ENCODE measurements around the gene SHLD1.
"Not testable (repeated sequence)": the region's sequence is repeated elsewhere in the genome, so short reads cannot be mapped to it uniquely, and the experiment has no call there.

Gene SHLD1

GRCh38 chr20:5741089-5741488, 9.1 kb upstream of the SHLD1 start:
- Histone ChIP-seq H3K4me3 (no peak overlapping the region), H3K4me1 (no peaks in the 10 kb centered on the region), H3K9me3 (no peaks in the 10 kb centered on the region), H3K36me3 (no peaks in the 10 kb centered on the region), H3K27ac (no peak overlapping the region), H3K27me3 (no peaks in the 10 kb centered on the region)
- no peak for DNase-seq
- intact Hi-C loops (cut with DNase I; ENCODE audit: low total_unique reads): no loop called here
- TF ChIP-seq CTCF (IDR thresholded peaks at IDR 0.05): no peak

GRCh38 chr20:5742041-5742440, 8.2 kb upstream of the SHLD1 start:
- intact Hi-C loops (cut with DNase I; ENCODE audit: low total_unique reads): no loop called here
- Histone ChIP-seq H3K4me3 (no peak overlapping the region), H3K9me3 (no peaks in the 10 kb centered on the region), H3K4me1 (no peaks in the 10 kb centered on the region), H3K27me3 (no peaks in the 10 kb centered on the region), H3K27ac (no peak overlapping the region), H3K36me3 (no peaks in the 10 kb centered on the region)
- no peak for DNase-seq
- no peak for TF ChIP-seq CTCF (IDR thresholded peaks at IDR 0.05)

GRCh38 chr20:5745416-5746030, 4.7 kb upstream of the SHLD1 start:
- H3K4me3 ChIP-seq: no peak overlapping the region
- H3K9me3 ChIP-seq: no peaks in the 10 kb centered on the region
- H3K27ac ChIP-seq: no peak overlapping the region
- TF ChIP-seq CTCF (IDR thresholded peaks at IDR 0.05): no peak
- H3K27me3 ChIP-seq: no peaks in the 10 kb centered on the region
- intact Hi-C loops (cut with DNase I; ENCODE audit: low total_unique reads): no loop called here
- H3K4me1 ChIP-seq: no peaks in the 10 kb centered on the region
- DNase-seq: no peak
- H3K36me3 ChIP-seq: no peaks in the 10 kb centered on the region

- no peak for DNase-seq
- Histone ChIP-seq H3K27ac (no peak overlapping the region), H3K36me3 (no peaks in the 10 kb centered on the region), H3K27me3 (no peaks in the 10 kb centered on the region), H3K9me3 (no peaks in the 10 kb centered on the region), H3K4me3 (no peak overlapping the region), H3K4me1 (peaks cover 0 to 5% (median 1%) of the 10 kb centered on the region in 4 donors)
- intact Hi-C loops (cut with DNase I; ENCODE audit: low total_unique reads): no loop called here
- no peak for TF ChIP-seq CTCF (IDR thresholded peaks at IDR 0.05)
Measured at GRCh38 chr20:5746064-5746463, 4.1 kb upstream of the SHLD1 start.

- no peak for TF ChIP-seq CTCF (IDR thresholded peaks at IDR 0.05)
- intact Hi-C loops (cut with DNase I; ENCODE audit: low total_unique reads): no loop called here
- no peak overlapping the region for H3K4me3 ChIP-seq
- H3K27ac ChIP-seq: no peak overlapping the region
- H3K9me3 ChIP-seq: no peaks in the 10 kb centered on the region
- no peaks in the 10 kb centered on the region for H3K36me3 ChIP-seq
- peaks cover 0 to 7% (median 3%) of the 10 kb centered on the region in 4 donors for H3K4me1 ChIP-seq
- DNase-seq: no peak
- H3K27me3 ChIP-seq: no peaks in the 10 kb centered on the region
Measured at GRCh38 chr20:5748246-5748645, 2.0 kb upstream of the SHLD1 start.

- H3K27me3 ChIP-seq; intact Hi-C loops (cut with DNase I; ENCODE audit: low total_unique reads); H3K4me1 ChIP-seq; H3K9me3 ChIP-seq; H3K4me3 ChIP-seq; DNase-seq; H3K27ac ChIP-seq; H3K36me3 ChIP-seq: not testable (repeated sequence)
Measured at GRCh38 chr20:5749512-5749951, 669 bp upstream of the SHLD1 start.
